Stimulated activated CD4-positive, alpha-beta T cell treated with anti-CD3 and anti-CD28 coated beads, TNF-alpha, amount 100 ng/mL, for 1 hour (primary cell): Measurements from ENCODE around the gene TIGIT.
A peak's percentile ranks its signal among the peaks of the same experiment; 100 is the strongest.
"Not testable (repeated sequence)": the region's sequence is repeated elsewhere in the genome, so short reads cannot be mapped to it uniquely, and the experiment has no call there.

Experiments used
- DNase-seq, 3 donors: peaks; one replicate each; pipeline ENCODE4 v3.0.0-alpha.2; 2020; ENCODE audit warnings: low read depth in 3 of 3, low spot score in 1 of 3

The TIGIT gene

GRCh38 chr3:114293838-114294535, at the start of gene TIGIT:
TIGIT (plus strand) TSS chr3:114294028; CDS start chr3:114294062, 34 bp downstream.
- no peak for DNase-seq

GRCh38 chr3:114252954-114253353, 40.9 kb upstream of the TIGIT start:
- DNase-seq: no peak

- DNase-seq: no peak
Observed at GRCh38 chr3:114253505-114253904, 40.3 kb upstream of the TIGIT start.

- DNase-seq: no peak
Observed at GRCh38 chr3:114259566-114259965, 34.3 kb upstream of the TIGIT start.

- DNase-seq: no peak
Observed at GRCh38 chr3:114260152-114260551, 33.7 kb upstream of the TIGIT start.

- DNase-seq: no peak
Observed at GRCh38 chr3:114270019-114270418, 23.8 kb upstream of the TIGIT start.

- DNase-seq: no peak
Observed at GRCh38 chr3:114272271-114272670, 21.6 kb upstream of the TIGIT start.

- no peak for DNase-seq
Observed at GRCh38 chr3:114274929-114275328, 18.9 kb upstream of the TIGIT start.

- DNase-seq: not testable (repeated sequence)
Observed at GRCh38 chr3:114276856-114277255, 17.0 kb upstream of the TIGIT start.

GRCh38 chr3:114284644-114285043, 9.2 kb upstream of the TIGIT start:
- DNase-seq: no peak

- no peak for DNase-seq
Observed at GRCh38 chr3:114285648-114286230, 8.1 kb upstream of the TIGIT start.

- DNase-seq: no peak
Observed at GRCh38 chr3:114286266-114286665, 7.6 kb upstream of the TIGIT start.

GRCh38 chr3:114290911-114291901, 2.6 kb upstream of the TIGIT start:
- peak; percentile 70 to 91 (median 77) for DNase-seq

GRCh38 chr3:114294940-114295480, 1.2 kb downstream of the TIGIT start:
- no peak for DNase-seq

GRCh38 chr3:114295946-114296345, 2.1 kb downstream of the TIGIT start:
- DNase-seq: no peak

GRCh38 chr3:114299421-114299820, 5.6 kb downstream of the TIGIT start:
- no peak for DNase-seq

GRCh38 chr3:114299941-114300624, 6.3 kb downstream of the TIGIT start:
- DNase-seq: no peak

GRCh38 chr3:114307222-114307830, 13.5 kb downstream of the TIGIT start:
- no peak for DNase-seq

- DNase-seq: no peak
Observed at GRCh38 chr3:114307832-114308231, 14.0 kb downstream of the TIGIT start.

GRCh38 chr3:114308377-114308776, 14.5 kb downstream of the TIGIT start:
- no peak for DNase-seq
